ENCODE measurements around the gene NPW.
A peak's percentile ranks its signal among the peaks of the same experiment; 100 is the strongest.

The NPW gene

GRCh38 chr16:2003231-2003826 is 16.3 kb upstream of the NPW start:
- TF ChIP-seq CTCF (IDR thresholded peaks at IDR 0.05; ENCODE audit: low read depth, low read length, missing control alignments), result no peak
- H3K4me3 ChIP-seq (replicated peaks; ENCODE audit: low read depth, low read length), result no peak overlapping the region
- DNase-seq (ENCODE audit: extremely low read depth, low read depth), result no peak

GRCh38 chr16:2003827-2004641 is 15.6 kb upstream of the NPW start:
- no peak for DNase-seq (ENCODE audit: extremely low read depth, low read depth)
- peak overlapping the region; percentile 9; the same call in 1 of the 2 replicates for H3K4me3 ChIP-seq (replicated peaks; ENCODE audit: low read depth, low read length)
- peak; percentile 97 for TF ChIP-seq CTCF (IDR thresholded peaks at IDR 0.05; ENCODE audit: low read depth, low read length, missing control alignments)

DNA sequence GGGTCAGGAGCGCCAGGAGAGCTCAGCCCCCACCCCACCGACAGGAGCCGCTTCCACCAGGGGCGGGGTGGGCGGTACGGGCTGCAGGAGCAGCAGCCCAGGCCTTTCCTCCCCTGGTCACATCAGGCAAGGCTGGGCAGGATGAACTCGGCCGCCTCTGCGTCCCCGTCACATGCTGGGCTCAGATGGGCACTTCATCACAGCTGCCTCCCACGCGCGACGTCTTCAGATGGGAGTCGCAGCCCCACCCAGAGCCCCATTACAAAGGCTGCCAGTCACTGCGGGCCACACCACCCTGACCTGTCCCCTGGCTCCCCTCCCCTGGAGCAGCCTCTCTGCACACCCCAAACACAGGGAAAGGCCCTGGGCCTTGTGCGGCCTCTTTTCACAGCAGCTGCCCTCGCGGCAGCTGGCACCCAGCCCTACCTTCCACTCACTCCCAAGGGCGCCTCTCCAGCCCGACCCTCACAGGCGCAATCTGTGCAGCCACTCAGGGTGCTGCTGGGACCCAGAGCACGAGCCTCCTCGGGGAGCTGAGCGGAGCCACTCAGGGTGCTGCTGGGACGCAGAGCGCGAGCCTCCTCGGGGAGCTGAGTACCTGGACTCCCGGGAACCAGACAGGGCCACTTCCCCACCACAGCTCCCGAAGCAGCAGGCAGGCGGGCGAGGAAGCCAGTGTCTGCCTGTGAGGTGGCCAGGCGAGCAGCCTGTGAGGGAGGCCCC is 14.6 kb upstream of the NPW start:
- TF ChIP-seq CTCF (IDR thresholded peaks at IDR 0.05; ENCODE audit: low read depth, low read length, missing control alignments), result no peak
- DNase-seq (ENCODE audit: extremely low read depth, low read depth), result no peak
- no peak overlapping the region for H3K4me3 ChIP-seq (replicated peaks; ENCODE audit: low read depth, low read length)

DNA sequence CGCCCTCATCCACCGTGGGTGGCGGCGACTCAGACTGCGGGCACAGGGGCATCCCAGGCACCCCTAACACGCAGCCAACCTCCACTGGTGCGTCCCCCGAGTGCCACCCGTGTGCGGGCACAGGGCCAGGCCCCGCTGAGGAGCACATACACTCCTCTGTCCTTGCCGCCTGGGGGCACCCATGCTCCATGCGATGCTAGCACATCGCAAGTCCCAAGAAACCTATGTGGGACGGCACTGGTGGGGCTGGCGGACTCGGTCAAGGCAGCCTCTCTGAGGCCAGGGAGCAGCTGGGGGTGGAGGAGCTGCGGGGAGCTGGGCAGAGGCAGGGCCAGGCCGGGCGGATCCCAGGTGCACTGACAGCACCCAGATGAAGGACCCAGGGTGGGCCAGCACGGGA is 13.9 kb upstream of the NPW start:
- DNase-seq (ENCODE audit: extremely low read depth, low read depth), result no peak
- TF ChIP-seq CTCF (IDR thresholded peaks at IDR 0.05; ENCODE audit: low read depth, low read length, missing control alignments), result no peak
- no peak overlapping the region for H3K4me3 ChIP-seq (replicated peaks; ENCODE audit: low read depth, low read length)

DNA sequence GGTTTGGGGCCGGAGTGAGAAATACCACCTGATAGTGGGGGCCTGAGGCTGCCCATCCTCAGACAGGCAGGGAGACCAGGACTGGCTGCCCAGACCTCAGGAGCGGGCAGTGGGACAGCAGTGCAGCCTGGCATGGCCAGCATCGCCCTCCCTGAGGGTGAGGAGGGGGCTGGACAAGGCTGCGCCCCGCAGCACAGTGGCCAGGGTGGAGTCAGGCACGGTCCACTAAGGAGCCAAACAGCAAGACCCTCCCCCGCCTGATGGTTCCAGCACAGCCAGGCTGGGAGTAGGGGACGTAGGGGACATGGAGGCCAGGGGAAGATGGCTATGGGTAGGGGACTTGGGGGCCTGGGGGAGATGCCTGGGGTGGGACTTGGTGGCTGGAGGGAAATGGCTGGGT is 13.3 kb upstream of the NPW start:
- H3K4me3 ChIP-seq (replicated peaks; ENCODE audit: low read depth, low read length), result no peak overlapping the region
- no peak for DNase-seq (ENCODE audit: extremely low read depth, low read depth)
- no peak for TF ChIP-seq CTCF (IDR thresholded peaks at IDR 0.05; ENCODE audit: low read depth, low read length, missing control alignments)

GRCh38 chr16:2007081-2007836 is 12.3 kb upstream of the NPW start:
- DNase-seq (ENCODE audit: extremely low read depth, low read depth), result no peak
- peak overlapping the region; percentile 69 for H3K4me3 ChIP-seq (replicated peaks; ENCODE audit: low read depth, low read length)
- TF ChIP-seq CTCF (IDR thresholded peaks at IDR 0.05; ENCODE audit: low read depth, low read length, missing control alignments), result no peak
